HG02798 (cell line): Measurements from ENCODE around the gene TCP11L1.

Source experiments
- ATAC-seq: cut with Tn5 transposase; IDR thresholded peaks from one replicate; pipeline ENCODE4 v1.9.1; 2021; ENCODE audit warnings: mild to moderate bottlenecking; ENCODE audit not compliant: unreplicated experiment, poor library complexity

Gene TCP11L1

GRCh38 chr11:33039274-33040032, at the start of gene TCP11L1:
Gene TCP11L1, plus strand, starts transcription at chr11:33039572. Its CDS starts 4,202 bp downstream, at chr11:33043774.
- ATAC-seq: peak; percentile 79

GRCh38 chr11:32990481-32990880, 48.9 kb upstream of the TCP11L1 start:
- ATAC-seq: no peak

- ATAC-seq: no peak
Measured at GRCh38 chr11:32991427-32991826, 47.9 kb upstream of the TCP11L1 start.

- no peak for ATAC-seq
Measured at GRCh38 chr11:32991898-32992297, 47.5 kb upstream of the TCP11L1 start.

- no peak for ATAC-seq
Measured at GRCh38 chr11:33000181-33000580, 39.2 kb upstream of the TCP11L1 start.

- ATAC-seq: no peak
Measured at GRCh38 chr11:33001281-33001680, 38.1 kb upstream of the TCP11L1 start.

- no peak for ATAC-seq
Measured at GRCh38 chr11:33001751-33002542, 37.4 kb upstream of the TCP11L1 start.

- no peak for ATAC-seq
Measured at GRCh38 chr11:33005175-33005574, 34.2 kb upstream of the TCP11L1 start.

- no peak for ATAC-seq
Measured at GRCh38 chr11:33006010-33006409, 33.4 kb upstream of the TCP11L1 start.

- no peak for ATAC-seq
Measured at GRCh38 chr11:33013755-33014154, 25.6 kb upstream of the TCP11L1 start.

GRCh38 chr11:33015621-33016551, 23.5 kb upstream of the TCP11L1 start, which contains the start of gene DEPDC7:
Gene DEPDC7, plus strand, starts transcription at chr11:33015878. Its CDS starts 78 bp downstream, at chr11:33015956.
- ATAC-seq: peak; percentile 78

- ATAC-seq: no peak
Measured at GRCh38 chr11:33016654-33017053, 22.7 kb upstream of the TCP11L1 start.

GRCh38 chr11:33017478-33017877, 21.9 kb upstream of the TCP11L1 start:
- ATAC-seq: no peak

GRCh38 chr11:33017965-33018364, 21.4 kb upstream of the TCP11L1 start:
- ATAC-seq: no peak

- no peak for ATAC-seq
Measured at GRCh38 chr11:33018840-33019239, 20.5 kb upstream of the TCP11L1 start.

GRCh38 chr11:33021501-33021900, 17.9 kb upstream of the TCP11L1 start:
- ATAC-seq: no peak

GRCh38 chr11:33021937-33022336, 17.4 kb upstream of the TCP11L1 start:
- ATAC-seq: no peak

GRCh38 chr11:33025339-33025722, 14.0 kb upstream of the TCP11L1 start:
- ATAC-seq: no peak

GRCh38 chr11:33027233-33027632, 12.1 kb upstream of the TCP11L1 start:
- ATAC-seq: no peak

- ATAC-seq: no peak
Measured at GRCh38 chr11:33027846-33028536, 11.4 kb upstream of the TCP11L1 start.
